Measurements from ENCODE around the gene PRM2. TPM values are rescaled to one million over a fixed set of nuclear protein-coding genes. Genes with fewer than 3 reads are reported as not detected.
A peak's percentile ranks its signal among the peaks of the same experiment; 100 is the strongest.

Gene PRM2
- total RNA-seq, 1 donor from 2014 or later, result not detected

DNA sequence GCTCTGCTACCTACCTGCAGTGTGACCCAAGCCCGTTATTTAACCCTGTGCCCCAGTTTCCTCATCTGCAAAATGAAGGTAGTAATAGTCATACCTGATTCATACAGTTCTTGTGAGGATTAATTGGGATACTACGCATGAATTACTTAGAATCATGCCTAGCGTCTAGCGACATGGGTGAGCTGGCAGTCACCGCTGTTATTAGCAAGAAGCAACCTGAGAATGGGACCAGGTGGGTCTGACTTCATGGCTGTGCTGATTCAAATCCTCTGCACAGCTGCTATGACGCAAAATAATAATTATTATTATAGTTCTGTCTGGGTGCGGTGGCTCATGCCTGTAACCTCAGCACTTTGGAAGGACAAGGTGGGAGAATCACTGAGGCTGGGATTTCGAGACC, 28.1 kb downstream of the PRM2 start:
- TF ChIP-seq, protein P1, sequence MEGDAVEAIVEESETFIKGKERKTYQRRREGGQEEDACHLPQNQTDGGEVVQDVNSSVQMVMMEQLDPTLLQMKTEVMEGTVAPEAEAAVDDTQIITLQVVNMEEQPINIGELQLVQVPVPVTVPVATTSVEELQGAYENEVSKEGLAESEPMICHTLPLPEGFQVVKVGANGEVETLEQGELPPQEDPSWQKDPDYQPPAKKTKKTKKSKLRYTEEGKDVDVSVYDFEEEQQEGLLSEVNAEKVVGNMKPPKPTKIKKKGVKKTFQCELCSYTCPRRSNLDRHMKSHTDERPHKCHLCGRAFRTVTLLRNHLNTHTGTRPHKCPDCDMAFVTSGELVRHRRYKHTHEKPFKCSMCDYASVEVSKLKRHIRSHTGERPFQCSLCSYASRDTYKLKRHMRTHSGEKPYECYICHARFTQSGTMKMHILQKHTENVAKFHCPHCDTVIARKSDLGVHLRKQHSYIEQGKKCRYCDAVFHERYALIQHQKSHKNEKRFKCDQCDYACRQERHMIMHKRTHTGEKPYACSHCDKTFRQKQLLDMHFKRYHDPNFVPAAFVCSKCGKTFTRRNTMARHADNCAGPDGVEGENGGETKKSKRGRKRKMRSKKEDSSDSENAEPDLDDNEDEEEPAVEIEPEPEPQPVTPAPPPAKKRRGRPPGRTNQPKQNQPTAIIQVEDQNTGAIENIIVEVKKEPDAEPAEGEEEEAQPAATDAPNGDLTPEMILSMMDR (IDR thresholded peaks at IDR 0.05; ENCODE audit: unreplicated experiment), result no peak
- peaks cover 3% of the 10 kb centered on the region for H3K27me3 Mint-ChIP-seq
- H3K36me3 Mint-ChIP-seq (ENCODE audit: insufficient read depth), result no peaks in the 10 kb centered on the region
- H3K9me3 Mint-ChIP-seq (ENCODE audit: low read depth), result no peaks in the 10 kb centered on the region
- H3K4me3 Mint-ChIP-seq (ENCODE audit: low read depth), result no peak overlapping the region
- no peak overlapping the region for H3K27ac Mint-ChIP-seq
- DNase-seq (ENCODE audit: low spot score, unreplicated experiment), result no peak
- peaks cover 3% of the 10 kb centered on the region for H3K4me1 Mint-ChIP-seq (ENCODE audit: low read depth)

DNA sequence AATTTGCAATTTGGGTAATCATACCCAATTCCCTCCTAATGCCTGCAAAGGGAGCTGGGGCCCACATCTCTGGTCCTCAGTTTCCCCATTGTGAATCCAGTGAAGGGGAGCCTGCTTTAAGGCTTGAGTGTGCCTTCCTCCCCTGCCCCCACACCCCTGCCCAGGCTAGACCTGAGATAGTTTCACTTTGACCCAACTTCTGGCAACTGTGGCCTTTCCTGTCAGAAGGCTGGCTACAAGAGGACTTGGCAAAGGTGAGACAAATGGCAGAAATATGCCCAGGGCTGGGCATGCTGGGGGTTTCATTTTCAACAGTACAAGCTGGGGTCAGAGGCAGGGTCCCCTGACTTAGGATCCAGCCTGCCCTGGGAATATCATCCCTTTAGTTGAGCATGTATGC, 30.3 kb downstream of the PRM2 start:
- TF ChIP-seq, protein P1 (IDR thresholded peaks at IDR 0.05; ENCODE audit: unreplicated experiment), result no peak
- Mint-ChIP-seq H3K4me1 (ENCODE audit: low read depth) (peaks cover 3% of the 10 kb centered on the region), H3K4me3 (ENCODE audit: low read depth) (no peak overlapping the region), H3K27me3 (peaks cover 3% of the 10 kb centered on the region), H3K36me3 (ENCODE audit: insufficient read depth) (no peaks in the 10 kb centered on the region), H3K9me3 (ENCODE audit: low read depth) (no peaks in the 10 kb centered on the region), H3K27ac (no peak overlapping the region)
- no peak for DNase-seq (ENCODE audit: low spot score, unreplicated experiment)

DNA sequence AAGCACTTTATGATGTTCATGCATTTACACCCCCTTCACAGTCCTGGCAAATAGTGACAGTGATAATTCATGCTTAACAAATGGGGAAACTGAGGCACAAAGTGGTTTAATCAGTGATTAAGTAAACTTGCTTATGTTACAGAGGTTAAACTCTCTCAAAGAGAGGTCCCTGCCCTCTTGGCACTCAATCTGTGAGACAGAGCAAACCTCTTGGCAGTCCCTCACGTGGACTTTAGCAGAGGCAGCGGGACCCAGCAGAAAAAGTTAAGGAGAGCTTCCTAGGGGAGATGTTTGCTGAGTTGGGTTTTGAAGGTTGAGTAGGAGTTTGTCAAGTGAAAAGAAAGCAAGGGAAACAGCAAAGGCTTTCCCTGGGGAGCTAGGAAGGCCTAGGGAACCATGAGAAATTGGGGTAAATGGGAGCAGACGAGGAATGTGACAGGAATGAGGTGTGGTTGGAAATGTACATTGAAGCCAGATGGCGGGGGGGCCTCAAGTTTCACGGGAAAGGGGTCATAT, 31.0 kb downstream of the PRM2 start:
- H3K4me3 Mint-ChIP-seq (ENCODE audit: low read depth), result no peak overlapping the region

DNA sequence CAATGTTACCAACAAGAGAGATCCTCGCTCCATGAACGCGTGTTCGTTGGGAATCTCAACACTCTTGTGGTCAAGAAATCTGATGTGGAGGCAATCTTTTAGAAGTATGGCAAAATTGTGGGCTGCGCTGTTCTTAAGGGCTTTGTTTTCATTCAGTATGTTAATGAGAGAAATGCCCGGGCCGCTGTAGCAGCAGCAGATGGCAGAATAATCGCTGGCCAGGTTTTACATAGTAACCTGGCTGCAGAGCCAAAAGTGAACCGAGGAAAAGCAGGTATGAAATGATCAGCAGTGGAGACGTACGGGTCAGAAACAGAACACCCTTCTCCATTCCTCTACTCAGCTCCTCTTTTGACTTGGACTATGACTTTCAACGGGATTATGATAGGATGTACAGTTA, 33.6 kb downstream of the PRM2 start:
- Mint-ChIP-seq H3K36me3 (ENCODE audit: insufficient read depth) (no peaks in the 10 kb centered on the region), H3K27me3 (peaks cover 3% of the 10 kb centered on the region), H3K9me3 (ENCODE audit: low read depth) (no peaks in the 10 kb centered on the region), H3K27ac (no peak overlapping the region), H3K4me1 (ENCODE audit: low read depth) (peaks cover 3% of the 10 kb centered on the region), H3K4me3 (ENCODE audit: low read depth) (no peak overlapping the region)
- no peak for DNase-seq (ENCODE audit: low spot score, unreplicated experiment)
- TF ChIP-seq, protein P1 (IDR thresholded peaks at IDR 0.05; ENCODE audit: unreplicated experiment), result no peak

More for the DNA sequence above, 31.0 kb downstream of the PRM2 start:
- Mint-ChIP-seq H3K27me3 (peaks cover 3% of the 10 kb centered on the region), H3K36me3 (ENCODE audit: insufficient read depth) (no peaks in the 10 kb centered on the region), H3K9me3 (ENCODE audit: low read depth) (no peaks in the 10 kb centered on the region), H3K4me1 (ENCODE audit: low read depth) (peaks cover 3% of the 10 kb centered on the region), H3K27ac (peak overlapping the region; percentile 73)
- TF ChIP-seq, protein P1 (IDR thresholded peaks at IDR 0.05; ENCODE audit: unreplicated experiment), result no peak
- DNase-seq (ENCODE audit: low spot score, unreplicated experiment), result no peak

DNA sequence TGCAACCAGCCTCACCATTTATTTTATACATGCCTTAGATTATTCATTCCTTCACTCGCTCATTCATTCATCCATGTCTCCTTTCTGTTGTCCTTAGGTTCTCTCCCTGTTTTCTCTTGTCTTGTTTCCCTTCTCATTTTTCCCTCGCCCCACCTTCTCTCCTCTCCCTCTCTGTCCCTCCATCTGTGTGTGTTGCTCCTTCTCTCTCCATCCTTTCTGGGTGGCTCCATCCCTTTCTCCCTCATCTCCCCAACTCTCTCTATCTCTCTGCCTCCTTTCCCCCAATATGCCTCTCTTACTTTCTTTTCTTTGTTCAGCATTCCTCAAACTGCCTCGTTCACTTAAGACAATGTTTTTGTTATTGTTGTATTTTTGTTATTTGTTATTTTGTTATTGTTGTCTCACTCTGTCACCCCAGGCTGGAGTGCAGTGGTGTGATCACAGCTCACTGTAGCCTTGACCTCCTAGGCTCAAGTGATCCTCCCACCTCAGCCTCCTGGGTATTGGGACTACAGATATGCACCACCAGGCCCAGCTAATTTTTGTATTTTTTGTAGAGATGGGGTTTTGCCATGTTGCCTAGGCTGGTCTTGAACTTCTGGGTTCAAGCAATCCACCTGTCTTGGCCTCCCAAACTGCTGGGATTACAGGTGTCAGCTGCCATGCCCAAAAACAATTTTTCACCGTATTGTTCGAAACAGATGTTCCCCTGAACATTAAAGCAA, 34.6 kb downstream of the PRM2 start:
- DNase-seq (ENCODE audit: low spot score, unreplicated experiment), result no peak
- TF ChIP-seq, protein P1 (IDR thresholded peaks at IDR 0.05; ENCODE audit: unreplicated experiment), result no peak
- Mint-ChIP-seq H3K9me3 (ENCODE audit: low read depth) (no peaks in the 10 kb centered on the region), H3K27me3 (peaks cover 3% of the 10 kb centered on the region), H3K27ac (no peak overlapping the region), H3K4me3 (ENCODE audit: low read depth) (no peak overlapping the region), H3K36me3 (ENCODE audit: insufficient read depth) (no peaks in the 10 kb centered on the region), H3K4me1 (ENCODE audit: low read depth) (peaks cover 3% of the 10 kb centered on the region)
